Measurements from ENCODE around the gene PDE8B. TPM values are rescaled to one million over a fixed set of nuclear protein-coding genes. Genes with fewer than 3 reads are reported as not detected.

PDE8B gene
- polyA plus RNA-seq, 1 of the 3 experiments (the other 2 are of a cell fraction) = not detected

GRCh38 chr5:77369566-77369965 is 159.1 kb downstream of the PDE8B start (continued):
- no peak for TF ChIP-seq REST (IDR thresholded peaks at IDR 0.05; ENCODE audit: low read depth, low read length)
- no peak for TF ChIP-seq USF2 (IDR thresholded peaks at IDR 0.05; ENCODE audit: borderline replicate concordance, low read depth, low read length)
- TF ChIP-seq SMC3 (IDR thresholded peaks at IDR 0.05; ENCODE audit: low read depth, low read length) = no peak
- no peak for TF ChIP-seq NRF1 (IDR thresholded peaks at IDR 0.05; ENCODE audit: low read depth, low read length)
- TF ChIP-seq CHD2 (IDR thresholded peaks at IDR 0.05; ENCODE audit: low read length, partially characterized antibody) = no peak
- no peak for TF ChIP-seq FOXJ3 (CRISPR knock-in tag; IDR thresholded peaks at IDR 0.05)
- TF ChIP-seq MXI1 (IDR thresholded peaks at IDR 0.05; ENCODE audit: low read depth, low read length) = no peak
- no peak for TF ChIP-seq MAX (IDR thresholded peaks at IDR 0.05; ENCODE audit: low read depth)
- no peak for TF ChIP-seq TCF12 (IDR thresholded peaks at IDR 0.05)

- Histone ChIP-seq H3K4me3 (ENCODE audit: low read depth in 2 of 2, low read length in 1 of 2) (no peak overlapping the region), H3K79me2 (ENCODE audit: insufficient read depth) (no peaks in the 10 kb centered on the region), H2AFZ (ENCODE audit: low read depth) (no peak overlapping the region), H3K9me2 (no peaks in the 10 kb centered on the region), H3F3A (replicated peaks; ENCODE audit: insufficient read depth) (no peaks in the 10 kb centered on the region), H3K9me3 (no peaks in the 10 kb centered on the region), H3K4me1 (ENCODE audit: control insufficient read depth in 1 of 2, insufficient read depth in 2 of 2, low read depth in 1 of 2, low read length in 1 of 2) (no peaks in the 10 kb centered on the region), H3K4me2 (no peak overlapping the region), H3K36me3 (replicated peaks in 1 of 2; ENCODE audit: control insufficient read depth in 1 of 2, insufficient read depth in 2 of 2, low read length in 1 of 2) (no peaks in the 10 kb centered on the region), H3K27me3 (ENCODE audit: insufficient read depth) (0 out of 2 replicates have a peak, but pooled peaks cover 3% of the 10 kb centered on the region), H4K20me1 (ENCODE audit: insufficient read depth) (no peaks in the 10 kb centered on the region), H3K27ac (ENCODE audit: low read depth in 2 of 2, low read length in 1 of 2) (no peak overlapping the region), H3K9ac (no peak overlapping the region)
- TF ChIP-seq YY1 (IDR thresholded peaks at IDR 0.05; ENCODE audit: low read depth) (no peak), TCF12 (IDR thresholded peaks at IDR 0.05) (no peak), GABPA (IDR thresholded peaks at IDR 0.05; ENCODE audit: low read depth) (no peak), IRF3 (IDR thresholded peaks at IDR 0.05; ENCODE audit: low read depth, low read length) (no peak)
- 54% methylated on average over 3 of the region's 3 CpGs for WGBS (ENCODE audit: low lambda C conversion rate)
- DNase-seq = no peak
- CTCF ChIA-PET = no interaction called here
- POLR2A ChIA-PET = no interaction called here
Measured at GRCh38 chr5:77374686-77375085, 164.2 kb downstream of the PDE8B start.

Data from SK-N-SH (cell line).